HG02870 (cell line): ENCODE data around the gene GPC6.

Experiments
- ATAC-seq: cut with Tn5 transposase; IDR thresholded peaks from one replicate; pipeline ENCODE4 v1.9.1; 2021; ENCODE audit warnings: mild to moderate bottlenecking, moderate library complexity; ENCODE audit not compliant: unreplicated experiment

The GPC6 gene

DNA sequence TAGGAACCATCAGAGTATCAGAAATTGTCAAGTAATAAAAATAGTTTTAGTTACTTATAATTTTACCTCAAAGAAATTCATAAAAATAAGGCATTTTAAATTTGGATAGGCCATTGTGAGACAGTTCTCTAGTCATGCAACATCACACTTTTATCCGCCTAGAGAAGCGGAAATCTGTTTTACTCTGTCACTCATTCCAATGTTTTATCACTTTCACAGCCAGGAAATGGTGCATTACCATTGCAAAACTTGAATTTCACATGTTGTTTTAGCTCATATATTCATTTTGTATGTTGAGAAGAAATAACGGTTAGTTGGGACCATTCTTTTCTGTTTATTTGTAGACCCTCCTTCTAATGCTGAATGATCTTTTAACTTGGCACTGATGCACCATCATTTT, 427.2 kb downstream of the GPC6 start:
- no peak for ATAC-seq

- no peak for ATAC-seq
Measured at GRCh38 chr13:93655154-93655553, 428.5 kb downstream of the GPC6 start.

DNA sequence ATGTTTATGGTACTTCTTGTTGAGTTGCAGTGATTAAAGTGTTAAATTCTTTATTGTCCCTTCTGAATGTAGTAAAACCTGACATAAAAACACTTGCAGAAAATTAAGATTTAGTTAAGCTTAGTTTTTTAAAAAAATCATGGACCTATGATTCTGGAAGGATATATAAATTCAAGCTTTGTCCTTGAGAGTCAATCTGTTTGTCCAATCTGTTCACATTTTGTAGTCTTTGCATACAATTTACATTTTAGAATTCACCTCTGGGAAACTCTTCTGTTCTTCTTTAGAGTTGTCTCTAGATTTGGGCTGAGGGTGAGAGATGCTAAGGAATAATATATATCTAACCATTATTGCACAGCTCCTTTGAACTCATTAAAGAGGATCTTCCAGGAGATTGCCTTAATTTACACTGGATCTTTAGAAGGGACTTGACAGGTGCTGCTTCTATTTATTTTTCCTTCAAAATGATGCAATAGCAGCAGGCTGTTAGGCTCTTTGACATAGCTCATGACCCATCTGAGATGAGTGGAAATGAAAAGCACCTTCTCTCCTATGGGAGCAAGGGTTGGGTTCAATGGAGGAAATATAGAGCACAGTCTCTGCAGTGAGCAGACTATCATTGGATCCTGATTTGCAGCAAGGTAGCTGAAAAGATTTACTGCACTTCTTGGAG, 433.9 kb downstream of the GPC6 start:
- no peak for ATAC-seq

DNA sequence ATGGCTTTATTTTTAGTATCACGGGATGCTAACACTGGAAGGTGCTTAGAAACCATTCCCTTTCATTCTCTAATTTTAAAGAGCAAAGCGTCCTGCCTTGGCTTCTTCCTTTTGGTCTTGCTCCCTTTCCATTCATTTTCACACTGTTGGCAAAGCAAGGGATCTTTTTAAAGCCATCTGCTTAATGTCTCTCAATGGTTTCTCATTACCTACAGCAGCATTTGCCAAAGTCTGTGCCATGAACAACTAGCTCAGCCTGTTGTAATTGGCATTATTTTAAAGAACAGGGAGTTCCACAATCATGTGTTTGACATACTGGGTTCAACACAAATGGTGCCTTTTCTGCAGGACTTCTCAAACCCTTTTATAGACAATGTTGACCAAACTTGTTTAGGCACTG, 444.3 kb downstream of the GPC6 start:
- ATAC-seq, result no peak

DNA sequence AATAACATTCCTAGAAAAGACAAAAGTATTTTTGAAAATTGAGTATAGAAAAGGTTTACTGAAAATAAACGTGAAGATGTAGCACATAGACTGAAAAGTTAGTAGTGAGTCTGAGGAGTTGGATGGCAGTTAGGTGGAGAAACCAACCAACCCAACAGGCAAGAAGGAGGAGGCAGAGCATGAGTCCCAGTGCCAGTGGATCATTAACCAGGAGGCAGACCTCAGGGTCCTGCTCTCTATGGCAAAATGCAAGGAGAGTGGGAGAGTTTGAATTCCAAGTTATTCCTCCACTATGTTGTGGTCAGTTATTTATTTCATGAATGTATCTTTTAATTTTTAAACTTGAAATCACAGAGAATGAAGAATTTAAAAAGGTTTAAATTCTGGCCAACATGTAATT, 446.4 kb downstream of the GPC6 start:
- ATAC-seq, result no peak

DNA sequence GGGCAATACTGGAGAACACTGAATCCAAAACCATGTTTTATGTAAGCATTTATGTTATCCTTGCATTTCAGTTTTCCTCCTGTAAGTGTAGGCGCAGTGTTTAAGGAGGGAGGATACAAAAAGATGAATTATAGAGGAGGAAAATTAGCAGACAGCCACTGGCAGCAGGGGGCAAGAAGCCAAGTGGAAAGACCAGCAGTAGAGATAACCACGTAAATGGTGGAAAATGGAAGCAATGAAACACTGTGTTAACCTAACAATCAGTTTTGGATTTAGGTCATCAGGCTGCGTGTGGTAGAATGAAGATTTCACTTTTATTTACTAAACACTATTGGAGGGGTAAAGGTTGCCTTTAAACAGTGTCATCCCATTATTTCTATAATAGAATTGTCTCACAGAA, 447.3 kb downstream of the GPC6 start:
- ATAC-seq, result no peak

GRCh38 chr13:93674337-93674755, 447.7 kb downstream of the GPC6 start:
- no peak for ATAC-seq

GRCh38 chr13:93680329-93680728, 453.7 kb downstream of the GPC6 start:
- ATAC-seq, result no peak

DNA sequence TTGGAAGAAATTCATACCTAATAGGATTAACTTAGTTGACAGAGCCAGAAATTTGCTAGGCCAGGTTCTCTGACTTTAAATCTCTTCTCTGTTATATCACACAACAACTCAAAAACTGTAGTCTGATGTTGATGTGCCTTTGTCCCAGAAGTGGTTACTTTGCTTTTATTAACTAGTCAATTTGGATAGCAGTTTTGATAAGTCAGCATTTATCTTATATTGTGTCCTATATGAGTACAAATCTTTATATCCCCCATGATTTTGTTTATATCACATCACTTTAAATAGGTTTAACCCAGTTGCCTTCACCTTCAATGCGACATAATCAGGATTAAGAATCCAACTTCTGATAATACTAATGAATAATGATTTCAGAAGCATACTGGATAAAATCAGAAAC, 459.3 kb downstream of the GPC6 start:
- no peak for ATAC-seq

DNA sequence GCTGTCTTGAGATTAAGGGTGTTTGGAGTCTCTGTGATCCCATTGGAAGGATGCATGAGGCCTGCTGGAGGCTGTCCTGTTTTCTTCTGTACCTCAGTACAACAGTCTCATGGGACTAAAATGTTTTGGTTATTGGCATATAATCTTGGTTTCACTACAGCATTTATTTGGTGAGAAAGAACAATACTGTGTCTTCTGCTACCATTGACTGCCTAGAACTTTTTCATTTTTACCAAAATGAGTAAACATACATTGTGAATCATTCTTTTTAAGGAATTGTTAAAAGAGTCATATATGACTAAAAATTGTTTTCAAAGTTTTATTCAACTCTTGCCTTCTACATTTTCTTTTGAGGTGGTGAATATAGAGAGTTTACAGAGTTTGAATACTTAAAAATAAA, 459.8 kb downstream of the GPC6 start:
- no peak for ATAC-seq

DNA sequence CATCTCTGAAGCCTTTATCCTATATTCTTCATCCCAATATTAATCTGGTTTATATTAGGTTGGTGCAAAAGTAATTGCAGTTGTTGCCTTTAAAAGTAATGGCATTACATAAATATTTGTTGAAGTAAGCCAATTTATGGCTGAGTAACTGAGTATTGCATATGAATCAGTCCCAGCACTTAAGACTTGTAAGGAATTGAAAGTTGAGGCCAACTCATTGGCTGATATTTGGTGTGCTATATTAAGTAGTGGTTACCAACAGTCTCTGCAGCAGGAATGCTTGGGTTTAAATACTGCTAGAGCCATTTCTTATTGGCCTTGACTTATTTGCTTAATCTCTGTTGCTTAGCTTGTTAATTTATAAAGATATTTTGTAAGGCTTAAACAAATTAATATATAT, 460.7 kb downstream of the GPC6 start:
- ATAC-seq, result no peak

- no peak for ATAC-seq
Measured at GRCh38 chr13:93689333-93689732, 462.7 kb downstream of the GPC6 start.

DNA sequence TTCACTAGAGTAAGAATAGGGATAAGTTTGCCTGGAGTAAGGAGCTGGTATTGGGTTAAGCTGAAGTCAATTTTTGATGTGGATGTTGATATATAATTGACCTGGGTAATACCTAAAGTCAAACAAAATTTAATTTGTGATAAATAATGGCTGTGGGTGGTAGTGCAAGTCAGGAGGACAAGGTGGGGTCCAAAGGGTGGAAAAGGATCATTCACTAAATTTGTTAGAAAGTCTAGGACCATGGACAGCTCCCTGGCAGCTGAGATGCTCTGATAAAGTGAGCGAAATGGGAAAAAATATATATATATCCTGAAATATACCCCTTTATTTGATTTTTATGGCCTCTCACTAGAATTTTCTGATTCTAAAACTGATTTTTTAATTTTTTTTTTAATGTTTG, 463.5 kb downstream of the GPC6 start:
- ATAC-seq, result no peak

DNA sequence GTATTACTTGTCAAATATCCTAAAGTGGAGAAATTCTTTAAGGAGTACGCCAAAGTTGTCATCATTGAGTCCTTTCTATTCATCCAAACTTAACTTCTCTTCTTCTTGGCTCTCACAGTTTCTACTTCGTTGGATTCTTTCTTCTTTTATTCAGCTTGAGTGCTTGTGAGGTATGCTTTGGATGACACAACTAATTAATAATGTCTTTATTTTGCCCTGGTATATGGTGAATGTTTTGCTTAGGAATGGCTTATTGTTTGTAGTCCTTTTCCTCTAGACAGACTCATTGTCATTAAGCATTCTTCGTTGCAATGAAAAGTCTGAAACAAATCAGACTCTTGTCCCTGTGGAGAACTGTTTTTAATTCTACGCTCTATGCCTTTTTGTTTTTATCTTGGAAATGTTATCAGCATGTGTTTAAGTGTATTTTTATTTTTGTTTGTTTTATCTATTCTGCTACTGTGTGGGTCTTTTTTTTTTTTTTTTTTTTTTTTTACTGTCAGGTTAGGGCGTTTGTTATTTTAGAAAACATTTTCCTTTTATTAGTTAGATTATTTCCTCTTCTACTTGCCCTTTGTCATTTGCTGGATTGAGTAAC, 471.5 kb downstream of the GPC6 start:
- ATAC-seq, result no peak

DNA sequence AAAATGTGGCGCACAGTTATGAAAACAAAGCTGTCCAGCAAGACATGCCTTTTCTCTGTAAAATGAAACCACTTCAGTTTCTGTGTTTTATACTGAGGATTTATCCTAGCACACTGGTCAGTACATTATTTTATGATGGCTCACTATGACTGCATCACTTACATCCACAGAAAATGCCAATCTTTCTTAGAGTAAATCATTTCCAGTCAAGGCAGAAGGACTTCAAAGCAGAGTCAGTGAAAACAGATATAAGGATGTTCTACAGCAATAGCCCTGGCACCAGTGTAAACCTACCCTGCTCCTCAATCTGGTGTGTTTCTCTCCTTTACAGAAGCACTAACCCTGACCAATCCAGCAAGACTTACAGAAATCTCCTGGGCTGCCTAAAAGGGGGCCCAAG, 473.5 kb downstream of the GPC6 start:
- no peak for ATAC-seq

- no peak for ATAC-seq
Measured at GRCh38 chr13:93708308-93709075, 481.9 kb downstream of the GPC6 start.

DNA sequence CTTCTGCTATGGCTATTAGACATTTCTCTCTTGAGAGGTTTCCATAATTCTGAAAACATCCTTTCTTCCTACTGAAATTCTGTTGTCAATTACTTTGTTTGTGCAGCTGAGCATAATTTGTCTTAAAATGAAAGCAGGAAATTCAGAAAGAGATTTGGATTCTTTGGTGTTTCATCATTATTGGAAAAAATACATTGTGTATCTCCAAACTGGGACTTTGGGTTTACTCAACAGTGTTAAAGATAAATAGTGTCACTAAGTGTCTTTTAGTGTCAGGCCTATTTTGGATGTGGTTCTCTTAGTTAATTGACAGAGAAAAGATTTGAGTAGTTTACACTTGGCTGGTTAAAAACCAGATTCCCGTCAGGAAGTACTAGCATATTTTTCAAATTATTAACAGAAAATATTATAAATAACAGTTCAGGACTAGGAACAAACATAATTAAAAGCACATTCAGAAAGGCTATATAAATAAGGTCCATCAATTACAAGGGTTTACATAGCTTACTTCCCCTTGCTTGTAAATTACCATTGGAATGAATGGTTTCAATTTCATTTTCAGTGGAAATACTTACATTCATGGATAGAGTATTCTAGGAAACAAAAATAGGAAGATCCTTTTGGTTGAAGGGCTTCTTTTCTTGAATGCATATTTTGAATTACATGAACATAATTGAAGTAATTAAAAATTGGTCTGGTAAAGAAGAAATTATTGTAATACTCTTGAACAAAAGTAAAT, 483.1 kb downstream of the GPC6 start:
- no peak for ATAC-seq

GRCh38 chr13:93714171-93714570, 487.6 kb downstream of the GPC6 start:
- no peak for ATAC-seq

- ATAC-seq, result no peak
Measured at GRCh38 chr13:93715866-93716265, 489.3 kb downstream of the GPC6 start.

- ATAC-seq, result no peak
Measured at GRCh38 chr13:93716623-93717022, 490.0 kb downstream of the GPC6 start.

- ATAC-seq, result no peak
Measured at GRCh38 chr13:93721483-93721882, 494.9 kb downstream of the GPC6 start.

GRCh38 chr13:93723316-93723715, 496.7 kb downstream of the GPC6 start:
- ATAC-seq, result no peak
